CD8-positive, alpha-beta memory T cell (primary cell): ENCODE results near the gene MACROH2A1. TPM values are rescaled to one million over a fixed set of nuclear protein-coding genes. Genes with fewer than 3 reads are reported as not detected.

Source experiments
- CTCF ChIA-PET: fragments of 350-600 bp; sonication (Branson Sonifier 250); formaldehyde crosslinking; loops from one replicate; lab custom pipeline; 2021; ENCODE audit warnings: antibody characterized with exemption; lab: Charles Lee
- POLR2A ChIA-PET: fragments of 350-600 bp; sonication (Branson Sonifier 250); formaldehyde crosslinking; loops from one replicate; lab custom pipeline; 2021; ENCODE audit warnings: antibody characterized with exemption; lab: Charles Lee
- DNase-seq, 5 donors: peaks; one replicate each; pipeline versions ENCODE4 v3.0.0 to v3.0.0-alpha.2; 2020 to 2022; ENCODE audit warnings: mixed read lengths in 1 of 5
- H3K27ac ChIP-seq: one replicate; pipeline ENCODE4 v1.7.0; 2013; ENCODE audit warnings: low read depth, mild to moderate bottlenecking, low read length, moderate library complexity
- H3K27me3 ChIP-seq: 2 replicates; pipeline ENCODE4 v1.7.0; 2013; ENCODE audit warnings: low read length, mild to moderate bottlenecking; ENCODE audit not compliant: insufficient read depth, poor library complexity, severe bottlenecking
- H3K36me3 ChIP-seq: 2 replicates; pipeline ENCODE4 v1.7.0; 2013; ENCODE audit warnings: mild to moderate bottlenecking, low read length, moderate library complexity; ENCODE audit not compliant: insufficient read depth
- H3K4me1 ChIP-seq: 2 replicates; pipeline ENCODE4 v1.7.0; 2013; ENCODE audit warnings: mild to moderate bottlenecking, low read length, moderate library complexity; ENCODE audit not compliant: insufficient read depth
- H3K4me3 ChIP-seq: 2 replicates; pipeline ENCODE4 v1.7.0; 2013; ENCODE audit warnings: mild to moderate bottlenecking, low read length
- H3K9me3 ChIP-seq: 2 replicates; pipeline ENCODE4 v1.7.0; 2013; ENCODE audit warnings: mild to moderate bottlenecking, low read length
- H3K27ac Mint-ChIP-seq, 8 donors: one replicate each; pipeline ENCODE4 v1.8.0; 2020 to 2021; ENCODE audit warnings: mixed read lengths in 8 of 8, mild to moderate bottlenecking in 6 of 8, inconsistent platforms in 3 of 8, moderate library complexity in 3 of 8
- H3K27me3 Mint-ChIP-seq, 2 donors: one replicate each; pipeline ENCODE4 v1.8.0; 2020 to 2021; ENCODE audit warnings: mixed read lengths in 2 of 2, mild to moderate bottlenecking in 1 of 2, moderate library complexity in 1 of 2
- H3K36me3 Mint-ChIP-seq, 3 donors: one replicate each; pipeline ENCODE4 v1.8.0; 2020 to 2021; ENCODE audit warnings: mixed read lengths in 3 of 3, inconsistent platforms in 1 of 3, mild to moderate bottlenecking in 1 of 3
- H3K4me1 Mint-ChIP-seq, 3 donors: one replicate each; pipeline ENCODE4 v1.8.0; 2020 to 2021; ENCODE audit warnings: mixed read lengths in 3 of 3, inconsistent platforms in 1 of 3, mild to moderate bottlenecking in 1 of 3
- H3K4me3 Mint-ChIP-seq, 7 donors: one replicate each; pipeline ENCODE4 v1.8.0; 2020 to 2021; ENCODE audit warnings: mixed read lengths in 7 of 7, mild to moderate bottlenecking in 6 of 7, moderate library complexity in 4 of 7, inconsistent platforms in 2 of 7
- H3K9me3 Mint-ChIP-seq, 5 donors: one replicate each; pipeline ENCODE4 v1.8.0; 2020 to 2022; ENCODE audit warnings: mixed read lengths in 5 of 5, mild to moderate bottlenecking in 3 of 5, moderate library complexity in 2 of 5, inconsistent platforms in 1 of 5
- polyA plus RNA-seq: library from polyadenylated mRNA; unstranded; fragments of 300-500 nt; fragmentation: Illumina TruSeq; gene quantifications from one replicate; pipeline ENCODE4 v1.2.3, GENCODE V29; 2021
- total RNA-seq, 2 experiments: library from RNA; stranded (reverse); gene quantifications; one replicate each; pipeline ENCODE4 v1.2.3, GENCODE V29; 2021

Gene MACROH2A1
- total and polyA plus RNA-seq, 3 experiments from 2014 or later: 112 to 202 (median 199) TPM

GRCh38 chr5:135347392-135347791 lies 51.6 kb downstream of the MACROH2A1 start:
- Histone ChIP-seq H3K36me3 (peaks cover 38% of the 10 kb centered on the region), H3K9me3 (no peaks in the 10 kb centered on the region), H3K4me1 (no peaks in the 10 kb centered on the region), H3K27ac (no peak overlapping the region), H3K4me3 (no peak overlapping the region), H3K27me3 (no peaks in the 10 kb centered on the region)
- Mint-ChIP-seq H3K9me3 (no peaks in the 10 kb centered on the region), H3K4me1 (peaks cover 0 to 4% (median 0%) of the 10 kb centered on the region in 3 donors), H3K27ac (no peak overlapping the region), H3K27me3 (no peaks in the 10 kb centered on the region), H3K4me3 (no peak overlapping the region), H3K36me3 (peaks cover 12 to 85% (median 27%) of the 10 kb centered on the region in 3 donors)
- no peak for DNase-seq
- ChIA-PET POLR2A (no interaction called here), CTCF (no interaction called here)

- no peak overlapping the region for H3K27ac ChIP-seq
- H3K9me3 ChIP-seq: no peaks in the 10 kb centered on the region
- H3K4me1 ChIP-seq: no peaks in the 10 kb centered on the region
- Mint-ChIP-seq H3K4me1 (peaks cover 0 to 4% (median 0%) of the 10 kb centered on the region in 3 donors), H3K4me3 (no peak overlapping the region), H3K9me3 (no peaks in the 10 kb centered on the region), H3K27ac (peak overlapping the region in 3 of 8 donors; percentile 29 to 78 (median 41)), H3K36me3 (peaks cover 12 to 86% (median 26%) of the 10 kb centered on the region in 3 donors), H3K27me3 (peaks cover 0 to 3% of the 10 kb centered on the region in 2 donors)
- ChIA-PET POLR2A (no interaction called here), CTCF (interaction anchor here (1.0 kb wide), 1 partner anchor 13 kb away, joined by 3 read pairs; no protein-coding TSS in a partner anchor)
- H3K4me3 ChIP-seq: no peak overlapping the region
- DNase-seq: no peak
- no peaks in the 10 kb centered on the region for H3K27me3 ChIP-seq
- H3K36me3 ChIP-seq: peaks cover 50% of the 10 kb centered on the region
These were observed 52.9 kb downstream of the MACROH2A1 start for GRCh38 chr5:135345956-135346731.

GRCh38 chr5:135344349-135344748 lies 54.7 kb downstream of the MACROH2A1 start:
- no peak for DNase-seq
- Mint-ChIP-seq H3K36me3 (peaks cover 12 to 88% (median 26%) of the 10 kb centered on the region in 3 donors), H3K27ac (peak overlapping the region in 2 of 8 donors; percentile 29 to 86), H3K4me3 (no peak overlapping the region), H3K4me1 (no peaks in the 10 kb centered on the region), H3K27me3 (peaks cover 0 to 3% of the 10 kb centered on the region in 2 donors), H3K9me3 (no peaks in the 10 kb centered on the region)
- CTCF ChIA-PET: no interaction called here
- Histone ChIP-seq H3K4me3 (no peak overlapping the region), H3K9me3 (no peaks in the 10 kb centered on the region), H3K4me1 (no peaks in the 10 kb centered on the region), H3K27ac (no peak overlapping the region), H3K27me3 (no peaks in the 10 kb centered on the region), H3K36me3 (peaks cover 53% of the 10 kb centered on the region)
- POLR2A ChIA-PET: no interaction called here

- no peak for DNase-seq
- H3K4me3 Mint-ChIP-seq: no peak overlapping the region
- Histone ChIP-seq H3K27me3 (no peaks in the 10 kb centered on the region), H3K27ac (no peak overlapping the region), H3K36me3 (peaks cover 57% of the 10 kb centered on the region), H3K9me3 (no peaks in the 10 kb centered on the region), H3K4me3 (no peak overlapping the region), H3K4me1 (no peaks in the 10 kb centered on the region)
- H3K27me3 Mint-ChIP-seq: peaks cover 0 to 3% of the 10 kb centered on the region in 2 donors
- no peaks in the 10 kb centered on the region for H3K4me1 Mint-ChIP-seq
- H3K9me3 Mint-ChIP-seq: no peaks in the 10 kb centered on the region
- CTCF ChIA-PET: no interaction called here
- peaks cover 12 to 91% (median 26%) of the 10 kb centered on the region in 3 donors for H3K36me3 Mint-ChIP-seq
- POLR2A ChIA-PET: no interaction called here
- H3K27ac Mint-ChIP-seq: peak overlapping the region in 1 of 8 donors; percentile 33
These were observed 55.6 kb downstream of the MACROH2A1 start for GRCh38 chr5:135343413-135343812.

GRCh38 chr5:135342551-135342875 lies 56.5 kb downstream of the MACROH2A1 start:
- Histone ChIP-seq H3K27me3 (no peaks in the 10 kb centered on the region), H3K9me3 (no peaks in the 10 kb centered on the region), H3K27ac (no peak overlapping the region), H3K36me3 (peaks cover 61% of the 10 kb centered on the region), H3K4me1 (no peaks in the 10 kb centered on the region), H3K4me3 (no peak overlapping the region)
- ChIA-PET POLR2A (no interaction called here), CTCF (no interaction called here)
- Mint-ChIP-seq H3K36me3 (peaks cover 12 to 96% (median 26%) of the 10 kb centered on the region in 3 donors), H3K4me3 (no peak overlapping the region), H3K4me1 (no peaks in the 10 kb centered on the region), H3K27me3 (peaks cover 0 to 3% of the 10 kb centered on the region in 2 donors), H3K27ac (peak overlapping the region in 1 of 8 donors; percentile 27), H3K9me3 (no peaks in the 10 kb centered on the region)
- DNase-seq: no peak

GRCh38 chr5:135341696-135342550 lies 57.1 kb downstream of the MACROH2A1 start:
- peaks cover 64% of the 10 kb centered on the region for H3K36me3 ChIP-seq
- H3K4me3 Mint-ChIP-seq: no peak overlapping the region
- H3K27me3 ChIP-seq: no peaks in the 10 kb centered on the region
- DNase-seq: no peak
- no peak overlapping the region for H3K4me3 ChIP-seq
- ChIA-PET CTCF (no interaction called here), POLR2A (no interaction called here)
- H3K27me3 Mint-ChIP-seq: peaks cover 0 to 3% of the 10 kb centered on the region in 2 donors
- H3K27ac Mint-ChIP-seq: peak overlapping the region in 1 of 8 donors; percentile 54
- H3K36me3 Mint-ChIP-seq: peaks cover 12 to 98% (median 26%) of the 10 kb centered on the region in 3 donors
- H3K9me3 Mint-ChIP-seq: no peaks in the 10 kb centered on the region
- no peak overlapping the region for H3K27ac ChIP-seq
- H3K9me3 ChIP-seq: no peaks in the 10 kb centered on the region
- no peaks in the 10 kb centered on the region for H3K4me1 ChIP-seq
- H3K4me1 Mint-ChIP-seq: no peaks in the 10 kb centered on the region

- Mint-ChIP-seq H3K9me3 (no peaks in the 10 kb centered on the region), H3K4me1 (no peaks in the 10 kb centered on the region), H3K27me3 (peaks cover 0 to 3% of the 10 kb centered on the region in 2 donors), H3K27ac (peak overlapping the region in 2 of 8 donors; percentile 35 to 57), H3K4me3 (no peak overlapping the region), H3K36me3 (peaks cover 12 to 98% (median 26%) of the 10 kb centered on the region in 3 donors)
- POLR2A ChIA-PET: no interaction called here
- CTCF ChIA-PET: no interaction called here
- no peak overlapping the region for H3K27ac ChIP-seq
- H3K27me3 ChIP-seq: no peaks in the 10 kb centered on the region
- no peak for DNase-seq
- H3K4me3 ChIP-seq: no peak overlapping the region
- H3K9me3 ChIP-seq: no peaks in the 10 kb centered on the region
- peaks cover 66% of the 10 kb centered on the region for H3K36me3 ChIP-seq
- H3K4me1 ChIP-seq: no peaks in the 10 kb centered on the region
These were observed 57.9 kb downstream of the MACROH2A1 start for GRCh38 chr5:135341016-135341666.
